HS-27A (cell line): ENCODE data around the gene CRYZ.
"Not testable (repeated sequence)": the region's sequence is repeated elsewhere in the genome, so short reads cannot be mapped to it uniquely, and the experiment has no call there.

ENCODE experiments used
- DNase-seq: peaks from one replicate; pipeline ENCODE4 v3.0.0-alpha.2; 2012; ENCODE audit warnings: low read depth, missing footprints

Gene CRYZ

GRCh38 chr1:74681449-74681848, 51.4 kb downstream of the CRYZ start:
- DNase-seq = no peak

- DNase-seq = no peak
Measured at GRCh38 chr1:74681001-74681400, 51.8 kb downstream of the CRYZ start.

GRCh38 chr1:74679811-74680210, 53.0 kb downstream of the CRYZ start:
- no peak for DNase-seq

- DNase-seq = no peak
Measured at GRCh38 chr1:74677926-74678325, 54.9 kb downstream of the CRYZ start.

- no peak for DNase-seq
Measured at GRCh38 chr1:74674278-74675048, 58.4 kb downstream of the CRYZ start.

GRCh38 chr1:74673351-74674111, 59.3 kb downstream of the CRYZ start, which contains the start of gene ERICH3:
TSS of gene ERICH3 (minus strand) at chr1:74673792. CDS start at chr1:74673519, 273 bp downstream.
- DNase-seq = no peak

- DNase-seq = not testable (repeated sequence)
Measured at GRCh38 chr1:74670866-74671265, 62.0 kb downstream of the CRYZ start.
